Panc1 (cell line): Measurements from ENCODE around the gene CBX4. TPM values are rescaled to one million over a fixed set of nuclear protein-coding genes. Genes with fewer than 3 reads are reported as not detected.

Source experiments
- ATAC-seq: fragments of 200-7000 bp; cut with Tn5 transposase; 2 replicates; pipeline ENCODE4 v1.9.1; 2020; ENCODE audit warnings: mild to moderate bottlenecking, moderate library complexity
- BruUV-seq: library from RNA; stranded (reverse); fragments of 400-500 nt; replicated peaks from 2 replicates; lab custom pipeline; 2021; lab: Mats Ljungman, UMichigan
- CTCF ChIA-PET: fragments of 300-600 bp; sonication (Branson Sonifier 250); formaldehyde crosslinking; loops from one replicate; lab custom pipeline; 2022; ENCODE audit warnings: antibody characterized with exemption; lab: Charles Lee
- POLR2A ChIA-PET: fragments of 300-600 bp; sonication (Branson Sonifier 250); formaldehyde crosslinking; loops from one replicate; lab custom pipeline; 2022; ENCODE audit warnings: antibody characterized with exemption; lab: Charles Lee
- DNase-seq: peaks from one replicate; pipeline ENCODE4 v3.0.0-alpha.2; 2010; ENCODE audit warnings: low read depth, low spot score
- H3K27ac ChIP-seq: 2 replicates; pipeline ENCODE4 v1.5.1; 2011; ENCODE audit warnings: mild to moderate bottlenecking, low read length, inconsistent platforms
- H3K27me3 ChIP-seq: fragments of 200-500 bp; sonication (Bioruptor generic); 2 replicates; pipeline ENCODE4 v1.6.0; 2014; ENCODE audit warnings: low read length, inconsistent platforms; ENCODE audit not compliant: control insufficient read depth, insufficient read depth
- H3K36me3 ChIP-seq: fragments of 200-500 bp; sonication (Bioruptor generic); 2 replicates; pipeline ENCODE4 v1.5.1; 2014; ENCODE audit warnings: inconsistent platforms, mild to moderate bottlenecking, low read length, moderate library complexity; ENCODE audit not compliant: control insufficient read depth, insufficient read depth
- H3K4me1 ChIP-seq: 2 replicates; pipeline ENCODE4 v1.5.1; 2011; ENCODE audit warnings: inconsistent platforms, mild to moderate bottlenecking, low read length, moderate library complexity; ENCODE audit not compliant: control insufficient read depth, insufficient read depth
- H3K4me3 ChIP-seq, 2 experiments: 2 replicates each; pipeline ENCODE4 v1.5.1; 2011 to 2012; ENCODE audit warnings: low read depth in 2 of 2, low read length in 2 of 2, mild to moderate bottlenecking in 2 of 2, inconsistent platforms in 1 of 2, moderate library complexity in 1 of 2
- H3K9me3 ChIP-seq: fragments of 200-500 bp; sonication (Bioruptor generic); 2 replicates; pipeline ENCODE4 v1.5.1; 2014; ENCODE audit warnings: low read depth, mild to moderate bottlenecking, inconsistent platforms, low read length, moderate library complexity; ENCODE audit not compliant: control insufficient read depth, insufficient read depth
- POLR2AphosphoS5 ChIP-seq: IDR thresholded peaks from 2 replicates; pipeline ENCODE4 v1.6.1; 2012; ENCODE audit warnings: mild to moderate bottlenecking, low read depth, low read length, moderate library complexity
- REST ChIP-seq, 2 experiments: IDR thresholded peaks; 2 replicates each; pipeline ENCODE4 v1.6.1; 2011 to 2012; ENCODE audit warnings: low read depth in 2 of 2, control low read depth in 1 of 2, low read length in 1 of 2, mild to moderate bottlenecking in 1 of 2, moderate library complexity in 1 of 2; ENCODE audit not compliant: insufficient read depth in 1 of 2
- in situ Hi-C: cut with HindIII; loops from 2 replicates; pipeline ENCODE4 v1.10.0; 2016; ENCODE audit warnings: low sequenced_read_pairs, low pct_unique_long_range_greater_than_20kb
- intact Hi-C: fragments of 100-400 bp; cut with micrococcal nuclease; formaldehyde crosslinking; loops from one replicate; pipeline ENCODE4 v1.10.0; 2022; ENCODE audit not compliant: unreplicated experiment
- total RNA-seq: library from RNA; stranded (reverse); gene quantifications from one replicate; pipeline ENCODE4 v1.2.1, GENCODE V29; 2021; ENCODE audit not compliant: unreplicated experiment

CBX4 gene
- total RNA-seq, 1 experiment from 2014 or later, result 48.6 TPM

- Histone ChIP-seq H3K36me3 (peaks cover 3% of the 10 kb centered on the region; the same call in 1 of the 2 replicates), H3K4me3 (no peak overlapping the region), H3K27ac (peak overlapping the region; percentile 88), H3K27me3 (no peaks in the 10 kb centered on the region), H3K9me3 (no peaks in the 10 kb centered on the region), H3K4me1 (peaks cover 40% of the 10 kb centered on the region)
- intact Hi-C loops (loop anchor here (5.0 kb wide), 1 partner anchor 197 kb away; no protein-coding TSS in a partner anchor), in situ Hi-C loops (loop anchor here (25.0 kb wide), 1 partner anchor 192 kb away; no protein-coding TSS in a partner anchor)
- POLR2A ChIA-PET, result interaction anchor here (0.6 kb wide), 1 partner anchor 162 kb away, joined by 8 read pairs; no protein-coding TSS in a partner anchor
- ATAC-seq (no peak), DNase-seq (no peak)
- no peak for TF ChIP-seq POLR2AphosphoS5
- 0 out of 4 replicates have a peak, but pooled peaks of 1 of the 2 experiments have one; percentile 8 for TF ChIP-seq REST (IDR thresholded peaks at IDR 0.05; ENCODE audit: insufficient read depth in 1 of 2, low read depth in 2 of 2, low read length in 1 of 2)
- BruUV-seq, result no TSS peak
- CTCF ChIA-PET, result interaction anchor here (0.6 kb wide), 1 partner anchor 233 kb away, joined by 3 read pairs; no protein-coding TSS in a partner anchor
Measured at GRCh38 chr17:79794659-79795511, 44.4 kb downstream of the CBX4 start.

- peak overlapping the region; percentile 62 to 63 for H3K4me3 ChIP-seq
- intact Hi-C loops, result loop anchor here (5.0 kb wide), 1 partner anchor 198 kb away; no protein-coding TSS in a partner anchor
- H3K36me3 ChIP-seq, result peaks cover 3% of the 10 kb centered on the region; the same call in 1 of the 2 replicates
- no TSS peak for BruUV-seq
- ATAC-seq (peak; percentile 31; the same call in 1 of the 2 replicates), DNase-seq (no peak)
- CTCF ChIA-PET, result interaction anchor here (1.1 kb wide), 1 partner anchor 45 kb away, joined by 17 read pairs; the partner anchor contains the start of gene CBX4
- in situ Hi-C loops, result loop anchor here (25.0 kb wide), 1 partner anchor 193 kb away; no protein-coding TSS in a partner anchor
- 0 out of 2 replicates have a peak, but pooled peaks have one; percentile 3 for TF ChIP-seq POLR2AphosphoS5
- TF ChIP-seq REST (IDR thresholded peaks at IDR 0.05; ENCODE audit: insufficient read depth in 1 of 2, low read depth in 2 of 2, low read length in 1 of 2), result no peak
- H3K27me3 ChIP-seq, result no peaks in the 10 kb centered on the region
- peak overlapping the region; percentile 88 for H3K27ac ChIP-seq
- POLR2A ChIA-PET, result no interaction called here
- H3K4me1 ChIP-seq, result peaks cover 33% of the 10 kb centered on the region
- H3K9me3 ChIP-seq, result no peaks in the 10 kb centered on the region
Measured at GRCh38 chr17:79793924-79794304, 45.3 kb downstream of the CBX4 start.
